GM12872 (cell line): ENCODE results near the gene CTCF.

Source experiments
- TF ChIP-seq, protein P1 (sequence below): IDR thresholded peaks from 3 replicates; pipeline ENCODE4 v1.5.1; 2011; ENCODE audit warnings: low read depth, mild to moderate bottlenecking, low read length, moderate library complexity; ENCODE audit not compliant: insufficient read depth

The CTCF gene

DNA sequence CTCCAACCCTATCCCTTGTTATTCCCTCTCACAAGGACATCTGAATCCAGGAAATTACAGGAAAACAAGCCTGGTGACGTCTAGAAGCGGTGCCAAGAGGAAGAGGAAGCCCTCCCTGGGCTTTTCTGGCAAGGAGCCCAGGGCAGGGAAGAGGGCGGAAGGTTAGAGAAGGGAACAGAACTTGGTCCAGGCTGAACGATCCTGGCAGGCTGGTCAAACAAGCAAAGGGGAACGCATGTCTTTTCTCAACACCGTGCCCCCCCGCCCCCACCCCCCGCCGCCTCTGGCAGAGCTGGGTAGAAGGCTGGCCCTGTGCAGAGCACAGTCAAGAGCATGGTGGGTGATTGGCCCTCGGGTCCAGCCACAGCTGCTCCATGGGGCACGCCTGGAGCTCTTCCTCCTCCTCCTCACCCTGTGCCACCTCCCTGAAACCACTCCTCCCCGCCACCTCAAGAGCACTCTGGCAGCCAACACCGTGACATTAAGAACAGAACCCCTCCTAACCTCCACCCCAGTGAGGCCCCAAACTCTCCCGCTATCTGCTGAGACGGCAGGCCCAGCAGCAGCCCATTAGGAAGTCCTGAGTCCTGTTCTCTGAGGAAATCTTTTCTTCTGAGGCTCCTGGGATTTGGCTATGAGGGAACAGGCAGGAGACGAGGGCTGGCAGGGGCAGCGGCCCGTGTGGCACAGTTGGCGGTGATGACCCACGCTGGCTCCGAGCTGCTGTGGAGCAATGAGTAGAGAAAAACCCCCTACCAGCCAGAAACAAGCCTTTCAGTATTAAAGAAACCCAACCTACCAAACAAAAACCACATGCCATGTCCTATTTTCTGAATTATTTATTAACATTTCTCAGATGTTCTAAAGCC is 111.6 kb downstream of the CTCF start:
- TF ChIP-seq, protein P1, sequence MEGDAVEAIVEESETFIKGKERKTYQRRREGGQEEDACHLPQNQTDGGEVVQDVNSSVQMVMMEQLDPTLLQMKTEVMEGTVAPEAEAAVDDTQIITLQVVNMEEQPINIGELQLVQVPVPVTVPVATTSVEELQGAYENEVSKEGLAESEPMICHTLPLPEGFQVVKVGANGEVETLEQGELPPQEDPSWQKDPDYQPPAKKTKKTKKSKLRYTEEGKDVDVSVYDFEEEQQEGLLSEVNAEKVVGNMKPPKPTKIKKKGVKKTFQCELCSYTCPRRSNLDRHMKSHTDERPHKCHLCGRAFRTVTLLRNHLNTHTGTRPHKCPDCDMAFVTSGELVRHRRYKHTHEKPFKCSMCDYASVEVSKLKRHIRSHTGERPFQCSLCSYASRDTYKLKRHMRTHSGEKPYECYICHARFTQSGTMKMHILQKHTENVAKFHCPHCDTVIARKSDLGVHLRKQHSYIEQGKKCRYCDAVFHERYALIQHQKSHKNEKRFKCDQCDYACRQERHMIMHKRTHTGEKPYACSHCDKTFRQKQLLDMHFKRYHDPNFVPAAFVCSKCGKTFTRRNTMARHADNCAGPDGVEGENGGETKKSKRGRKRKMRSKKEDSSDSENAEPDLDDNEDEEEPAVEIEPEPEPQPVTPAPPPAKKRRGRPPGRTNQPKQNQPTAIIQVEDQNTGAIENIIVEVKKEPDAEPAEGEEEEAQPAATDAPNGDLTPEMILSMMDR = no peak

GRCh38 chr16:67674851-67675578 is 112.7 kb downstream of the CTCF start:
- TF ChIP-seq, protein P1 = no peak

- TF ChIP-seq, protein P1 = no peak
Observed at GRCh38 chr16:67675579-67675935, 113.2 kb downstream of the CTCF start.

DNA sequence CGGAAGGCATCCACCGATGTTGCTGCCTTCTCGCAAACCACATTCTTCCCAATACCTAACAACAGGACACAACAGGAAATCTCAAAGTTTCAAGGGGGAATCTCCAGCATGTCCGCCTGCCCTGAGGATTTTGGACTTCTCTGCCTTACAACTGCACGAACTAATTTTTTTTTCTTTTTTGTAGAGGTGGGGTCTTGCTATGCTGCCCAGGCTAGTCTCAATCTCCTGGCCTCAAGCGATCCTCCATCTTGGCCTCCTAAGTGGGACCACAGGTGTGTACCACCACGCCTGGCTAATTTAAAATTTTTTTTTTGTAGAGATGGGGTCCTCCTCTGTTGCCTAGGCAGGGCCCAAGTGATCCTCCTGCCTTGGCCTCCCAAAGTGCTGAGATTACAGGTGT is 113.7 kb downstream of the CTCF start:
- TF ChIP-seq, protein P1 = no peak

DNA sequence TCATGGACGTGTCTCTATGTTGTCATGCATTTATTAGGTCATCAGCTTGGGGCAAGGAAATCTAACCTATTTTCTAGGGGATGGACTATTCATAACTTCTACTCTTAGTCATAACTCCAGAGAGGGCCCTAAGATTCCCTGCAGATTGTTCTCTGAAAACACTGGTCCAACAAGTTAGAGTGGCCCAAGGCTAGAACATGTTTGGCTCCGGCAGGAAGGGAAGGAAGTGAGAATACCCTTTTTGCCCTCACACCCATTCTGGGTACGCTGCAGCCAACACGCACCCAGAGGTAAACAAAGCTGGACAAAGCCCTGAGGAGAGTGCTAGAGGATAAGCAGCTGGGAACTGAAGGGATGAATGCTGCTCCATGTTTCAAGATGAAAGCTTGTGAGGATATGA is 114.2 kb downstream of the CTCF start:
- TF ChIP-seq, protein P1 = no peak

GRCh38 chr16:67676939-67677338 is 114.6 kb downstream of the CTCF start:
- TF ChIP-seq, protein P1 = no peak

- TF ChIP-seq, protein P1 = no peak
Observed at GRCh38 chr16:67677712-67678111, 115.4 kb downstream of the CTCF start.
